Medulla oblongata (tissue), 1 donor: ENCODE data around the gene CENPB.

Experiments
- DNase-seq: peaks from one replicate; pipeline ENCODE4 v3.0.0-alpha.2; 2015; ENCODE audit errors: extremely low spot score

CENPB gene

DNA sequence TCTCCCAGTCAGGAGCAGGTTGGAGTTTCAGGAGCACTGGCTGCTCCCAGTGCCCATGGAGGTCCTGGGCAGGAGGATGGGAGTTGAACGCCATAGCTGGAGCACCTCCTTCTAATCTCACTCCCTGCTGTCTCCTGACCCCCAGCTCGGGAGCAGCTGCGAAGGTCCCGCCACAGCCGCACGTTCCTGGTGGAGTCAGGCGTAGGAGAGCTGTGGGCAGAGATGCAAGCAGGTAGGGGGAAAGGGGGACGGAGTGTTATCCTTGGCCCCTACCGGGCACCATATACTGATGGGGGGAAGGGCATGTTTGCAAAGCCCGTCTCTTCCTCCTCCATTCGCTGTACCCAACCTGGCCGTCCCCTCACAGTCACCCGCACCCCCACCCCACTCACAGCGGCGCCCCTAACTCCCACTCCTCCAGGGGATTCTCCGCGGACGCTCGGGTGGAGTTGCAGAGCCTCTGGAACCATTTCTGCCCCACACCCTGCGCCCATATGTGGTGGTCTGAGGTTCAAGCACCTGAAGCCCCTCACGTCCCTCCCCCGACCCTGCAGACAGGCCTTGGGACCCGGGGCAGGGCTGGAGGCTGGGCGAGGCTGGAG lies 37.4 kb downstream of the CENPB start:
- DNase-seq = no peak

DNA sequence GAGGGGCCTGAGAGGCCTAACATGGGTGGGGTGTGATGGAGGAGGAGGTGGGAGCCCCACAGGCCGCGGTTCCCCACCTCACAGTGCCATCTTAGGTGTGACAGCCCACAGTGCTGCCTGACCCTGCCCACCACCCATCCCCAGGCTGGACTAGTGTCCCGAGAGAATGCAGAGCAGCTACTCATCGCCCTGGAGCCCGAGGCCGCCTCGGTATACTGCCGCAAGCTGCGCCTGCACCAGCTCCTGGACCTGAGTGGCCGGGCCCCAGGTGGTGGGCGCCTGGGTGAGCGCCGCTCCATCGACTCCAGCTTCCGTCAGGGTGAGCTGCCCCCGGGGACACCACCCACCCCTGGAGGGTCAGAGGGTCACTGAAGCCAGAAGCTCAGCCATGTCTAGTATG lies 38.5 kb downstream of the CENPB start:
- no peak for DNase-seq

DNA sequence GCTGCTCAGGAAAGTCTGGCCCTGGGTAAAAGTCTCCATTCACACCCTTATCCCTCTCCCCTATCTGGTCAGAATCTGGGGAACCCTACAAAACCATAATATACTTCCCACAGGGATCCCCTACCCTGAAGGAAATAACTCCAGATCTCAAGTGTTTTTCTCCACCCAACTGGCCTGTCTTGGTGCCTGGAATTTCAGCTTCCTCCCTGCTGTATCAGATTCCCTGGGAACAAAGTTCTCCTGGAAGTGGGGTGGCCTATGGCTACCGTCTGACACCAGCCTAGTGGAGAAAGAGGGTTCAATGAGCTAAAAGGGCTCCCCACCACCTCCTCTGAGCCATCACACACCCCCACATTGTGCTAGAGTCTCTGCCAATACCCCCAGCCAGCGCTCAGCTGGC lies 39.1 kb downstream of the CENPB start:
- no peak for DNase-seq

DNA sequence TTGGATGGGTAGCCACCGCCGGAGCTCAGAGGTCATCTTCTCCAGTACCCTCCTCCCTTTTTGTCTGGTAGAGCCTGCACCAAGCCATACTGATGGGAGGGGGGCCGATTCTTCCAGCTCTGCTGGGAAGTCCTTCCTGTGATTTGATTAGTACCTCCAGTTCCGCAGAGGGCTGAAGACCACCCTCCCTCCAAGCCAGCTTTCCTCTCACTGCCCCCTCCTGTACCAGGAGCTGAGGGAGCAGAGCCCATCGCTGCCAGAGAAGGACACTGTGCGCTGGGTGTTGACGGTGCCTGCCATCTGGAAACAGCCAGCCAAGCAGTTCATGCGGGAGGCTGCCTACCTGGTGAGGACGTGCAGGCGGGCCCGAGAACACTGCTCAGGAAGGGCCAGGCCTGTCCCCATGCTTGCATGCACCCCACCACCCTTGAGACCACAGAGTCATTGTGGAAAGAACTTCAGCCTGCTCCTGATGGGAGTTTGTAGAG lies 40.8 kb downstream of the CENPB start:
- DNase-seq = no peak

DNA sequence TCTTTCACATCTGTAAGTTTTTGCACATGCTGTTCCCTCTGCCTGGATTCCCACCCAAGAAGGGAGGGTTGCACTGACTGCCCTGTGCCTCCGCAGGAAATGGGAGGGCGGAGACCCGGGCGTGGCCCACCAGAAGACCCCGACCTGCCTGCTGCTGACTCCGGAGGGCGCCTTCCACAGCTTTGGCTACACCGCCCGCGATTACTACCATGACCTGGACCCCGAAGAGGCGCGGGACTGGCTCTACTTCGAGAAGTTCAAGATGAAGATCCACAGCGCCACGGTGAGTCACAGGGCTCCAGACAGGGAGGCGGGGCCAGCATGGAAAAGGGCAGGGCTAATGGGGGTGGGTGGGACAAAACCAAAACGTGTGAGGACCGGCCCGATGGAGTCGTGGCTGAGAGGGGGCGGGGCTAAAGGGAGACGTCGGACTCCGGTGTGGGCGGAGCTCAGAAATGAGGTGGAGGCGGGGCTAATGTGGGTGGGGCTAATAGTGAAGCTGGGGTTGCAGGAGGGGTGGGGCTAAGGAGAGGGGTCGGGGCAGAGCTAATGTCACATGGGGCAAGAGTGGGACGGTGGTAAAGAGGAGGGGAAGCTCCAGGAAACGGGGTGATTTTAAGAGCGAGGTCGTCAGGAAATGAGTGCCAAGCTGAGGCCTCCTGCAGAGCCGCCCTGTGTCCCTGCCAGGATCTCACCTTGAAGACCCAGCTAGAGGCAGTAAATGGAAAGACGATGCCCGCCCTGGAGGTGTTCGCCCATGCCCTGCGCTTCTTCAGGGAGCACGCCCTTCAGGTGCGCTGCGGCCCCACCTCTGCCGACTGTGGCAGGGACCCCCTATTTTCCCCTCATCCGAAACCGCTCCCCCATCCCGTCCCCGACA lies 41.5 kb downstream of the CENPB start:
- no peak for DNase-seq

DNA sequence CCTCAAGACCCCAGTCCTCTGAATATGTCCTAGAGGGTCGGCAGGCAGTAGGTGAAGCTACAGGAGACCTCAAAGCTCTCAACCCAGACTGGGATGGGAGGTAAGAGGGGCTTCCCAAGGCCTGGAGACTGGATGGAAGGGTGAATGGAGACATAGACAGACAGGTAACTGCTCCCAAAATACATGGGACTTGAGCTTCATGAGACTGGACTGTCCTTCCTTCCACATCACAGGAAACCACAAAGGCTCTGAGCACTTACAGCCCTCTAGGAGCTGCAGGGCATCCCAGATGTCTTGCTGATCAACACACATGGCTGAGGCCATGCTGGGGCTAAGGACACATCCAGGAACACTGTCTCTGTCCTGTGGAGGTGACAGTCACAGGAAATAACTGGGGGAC lies 42.5 kb downstream of the CENPB start:
- no peak for DNase-seq

DNA sequence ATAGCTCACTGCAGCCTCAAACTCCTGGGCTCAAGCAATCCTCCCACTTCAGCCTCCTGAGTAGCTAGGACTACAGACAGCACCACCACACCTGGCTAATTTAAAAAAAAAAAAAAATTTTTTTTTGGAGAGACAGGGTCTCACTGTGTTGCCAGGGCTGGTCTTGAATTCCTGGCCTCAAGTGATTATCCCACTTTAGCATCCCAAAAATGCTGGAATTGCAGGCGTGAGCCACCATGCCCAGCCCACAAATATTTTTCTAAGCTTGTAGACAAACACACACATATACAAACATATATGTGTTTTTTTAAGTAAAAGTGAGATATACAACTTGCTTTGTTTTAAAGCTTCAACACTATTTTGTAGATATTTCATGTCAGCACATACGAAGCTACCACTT lies 43.3 kb downstream of the CENPB start:
- no peak for DNase-seq

DNA sequence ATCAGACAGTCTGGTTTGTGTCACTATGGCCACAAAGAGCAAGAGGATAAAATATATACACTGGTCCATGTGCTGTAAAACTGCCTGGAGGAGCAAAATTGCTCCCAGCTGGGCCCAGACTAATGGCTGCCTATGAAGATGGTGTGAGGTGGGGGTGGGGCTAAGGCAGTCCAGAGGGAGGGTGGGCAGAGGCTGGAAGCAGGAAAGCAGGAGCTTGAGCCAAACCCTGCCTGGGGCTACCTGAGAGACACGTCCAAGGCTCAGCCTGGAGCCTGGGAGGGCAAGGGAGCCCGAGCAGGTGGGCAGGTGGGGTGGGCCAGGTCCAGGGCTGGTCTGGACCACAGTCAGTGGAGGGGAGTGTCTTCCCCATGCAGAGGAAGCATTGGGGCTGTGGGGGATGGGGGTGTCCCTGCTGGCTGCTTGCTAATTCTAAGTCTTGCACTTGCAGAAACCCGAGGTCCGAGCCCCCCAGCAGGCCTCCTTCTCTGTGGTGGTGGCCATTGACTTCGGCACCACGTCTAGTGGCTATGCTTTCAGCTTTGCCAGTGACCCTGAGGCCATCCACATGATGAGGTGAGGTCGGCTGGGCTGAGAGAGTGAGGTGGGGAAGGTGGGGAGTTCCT lies 44.6 kb downstream of the CENPB start:
- DNase-seq = no peak

DNA sequence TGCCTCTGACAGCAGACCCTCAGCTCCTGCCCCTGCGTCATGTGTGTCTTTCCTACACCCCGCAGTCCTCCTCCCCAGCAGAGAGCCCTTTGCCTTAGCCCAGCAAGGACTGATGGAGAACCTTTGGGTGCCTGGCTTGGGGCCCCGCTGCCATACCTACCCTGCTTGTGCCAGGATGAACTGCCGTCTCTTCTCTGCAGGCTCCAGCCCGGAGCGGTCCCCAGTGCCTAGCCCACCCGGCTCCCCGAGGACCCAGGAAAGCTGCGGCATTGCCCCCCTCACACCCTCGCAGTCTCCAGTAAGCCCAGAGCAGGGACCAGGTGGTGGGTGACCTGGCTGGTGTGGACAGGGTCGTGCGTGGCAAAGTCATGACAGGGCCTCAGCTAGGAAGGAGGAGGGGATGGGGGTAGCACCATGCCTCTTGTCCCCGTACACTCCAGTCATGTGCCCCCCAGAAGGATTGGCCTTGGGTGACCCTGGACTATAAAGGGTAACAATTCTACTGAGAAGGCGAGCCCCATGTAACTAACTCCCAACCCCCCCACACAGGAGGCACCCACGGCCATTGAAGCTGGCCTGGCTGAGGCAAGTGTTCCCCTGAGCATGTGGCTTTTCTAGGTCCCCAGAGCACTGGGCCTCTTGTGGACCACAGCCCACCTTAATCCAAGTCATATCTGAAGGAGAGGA lies 45.8 kb downstream of the CENPB start:
- DNase-seq = no peak

DNA sequence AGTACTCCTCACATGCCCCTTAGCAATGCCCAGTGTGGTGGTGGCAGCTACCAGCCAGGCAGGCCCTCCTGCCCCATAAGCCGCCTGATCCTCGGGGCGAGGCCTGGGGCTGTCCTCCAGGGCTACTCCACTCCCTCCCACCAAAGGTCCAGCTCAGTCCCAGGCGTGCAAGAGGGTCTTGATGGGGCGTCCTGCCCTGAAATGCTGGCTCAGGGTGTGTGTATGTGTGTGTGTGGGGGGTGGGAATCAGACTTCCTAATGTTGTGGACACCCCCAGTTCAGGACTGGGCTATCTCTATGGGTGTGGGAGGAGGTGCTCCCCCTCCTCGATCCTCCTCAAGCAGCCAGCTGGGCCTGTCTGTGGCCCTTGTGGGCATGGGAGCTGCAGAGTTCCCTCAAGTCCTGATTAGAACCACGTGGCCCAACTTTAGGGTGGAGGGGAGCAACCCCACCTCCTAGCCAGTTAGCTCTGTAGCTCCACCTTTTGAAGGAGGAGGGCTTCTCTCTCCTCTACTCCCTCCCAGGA lies 46.6 kb downstream of the CENPB start:
- no peak for DNase-seq

DNA sequence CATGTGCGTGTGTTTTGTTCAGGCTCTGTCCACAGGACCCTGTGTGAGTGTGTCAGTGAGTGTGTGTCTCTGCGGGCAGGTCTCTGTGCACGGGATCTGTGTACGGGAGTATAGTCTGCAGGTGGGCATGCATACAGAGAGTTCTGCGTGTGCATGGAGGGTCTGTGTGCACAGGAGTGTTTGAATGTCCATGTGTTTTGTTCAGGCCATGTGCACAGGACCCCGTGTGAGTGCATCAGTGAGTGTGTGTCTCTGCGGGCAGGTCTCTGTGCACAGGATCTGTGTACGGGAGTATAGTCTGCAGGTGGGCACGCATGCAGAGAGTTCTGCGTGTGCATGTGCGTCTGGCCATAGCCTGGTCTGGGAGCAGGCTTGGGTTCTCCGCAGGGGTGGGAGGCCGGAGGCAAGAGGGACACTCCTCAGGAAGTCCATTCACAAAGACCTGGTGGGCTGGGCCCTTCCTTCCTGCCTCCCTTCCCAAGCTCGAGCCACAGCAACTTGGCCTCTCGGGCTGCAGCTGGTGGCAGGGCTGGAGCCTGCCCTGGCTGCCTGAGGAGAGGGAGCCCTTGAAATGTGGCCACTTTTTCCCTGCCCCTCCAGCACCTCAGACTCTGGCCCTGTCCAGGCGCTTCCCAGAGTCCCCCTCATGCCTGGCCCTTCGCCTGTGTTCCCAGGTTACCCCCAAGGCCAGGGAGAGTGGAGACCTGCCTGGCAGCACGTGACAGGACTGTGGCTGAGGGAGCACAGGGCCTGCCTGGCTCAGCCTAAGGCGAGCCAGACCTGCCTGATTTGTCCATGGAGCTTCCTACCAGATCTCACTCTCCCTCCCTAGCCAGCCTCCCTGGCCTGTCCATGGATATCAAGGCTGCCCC lies 47.2 kb downstream of the CENPB start:
- DNase-seq = no peak

DNA sequence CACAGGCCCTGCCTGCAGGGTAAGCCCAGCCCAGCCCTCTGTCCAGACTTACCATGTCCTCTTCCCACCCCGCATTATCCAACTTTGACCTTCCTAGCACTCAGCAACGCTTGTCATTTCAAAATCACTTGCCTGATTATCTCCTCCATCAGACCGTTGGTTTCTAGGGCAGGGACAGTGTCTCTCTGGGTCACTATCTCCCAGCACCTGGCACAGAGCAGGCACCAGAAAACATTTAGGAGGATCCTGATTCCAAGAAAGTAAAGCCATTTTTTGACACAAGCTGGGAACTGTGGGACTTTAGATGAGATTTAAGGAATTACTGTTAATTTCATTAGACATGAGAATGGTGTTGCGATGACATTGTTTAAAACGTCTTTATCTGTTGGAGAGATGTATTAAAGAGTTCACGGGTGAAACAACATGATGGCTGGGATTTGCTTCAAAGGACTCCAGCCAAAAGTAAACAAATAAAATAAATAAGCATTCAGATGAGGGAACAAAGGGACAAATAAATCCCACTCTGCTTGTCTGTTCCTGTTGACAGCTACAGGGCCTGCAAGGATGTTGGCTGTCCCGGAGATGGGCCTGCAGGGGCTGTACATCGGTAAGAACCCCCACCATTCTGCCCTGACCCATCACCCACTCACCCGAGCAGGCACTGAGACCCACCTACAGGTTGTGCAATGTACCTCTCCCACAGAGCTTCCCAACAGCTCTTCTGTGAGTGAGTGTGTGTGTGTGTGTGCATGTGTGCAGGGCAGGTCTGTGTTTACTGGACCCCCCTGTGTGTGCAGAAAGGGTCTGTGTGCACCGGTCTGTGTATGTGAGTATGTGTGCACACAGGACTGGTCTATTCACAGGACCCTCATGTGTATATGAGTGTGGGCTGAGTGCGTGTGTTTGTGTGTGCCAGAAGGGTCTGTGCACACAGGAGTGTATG lies 48.2 kb downstream of the CENPB start:
- no peak for DNase-seq

DNA sequence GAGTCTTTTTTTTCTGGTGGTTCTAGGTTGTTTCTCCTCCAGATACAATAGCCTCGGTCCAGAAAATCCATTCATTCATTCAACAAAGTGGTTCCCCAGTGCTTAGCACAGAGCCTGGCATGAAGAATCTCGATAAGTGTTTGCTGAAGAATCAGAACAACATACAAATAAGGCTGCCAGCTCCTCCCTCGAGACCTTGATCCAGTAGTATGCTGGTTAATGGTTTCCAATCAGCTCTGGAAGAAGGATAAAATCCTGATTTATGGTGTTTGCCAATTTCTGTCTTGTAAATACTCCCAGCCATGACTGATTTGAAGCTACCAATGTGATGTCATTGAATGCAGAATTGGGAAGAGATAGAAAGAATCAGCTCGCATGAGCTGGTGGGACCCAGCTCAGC lies 50.8 kb downstream of the CENPB start:
- DNase-seq = no peak

DNA sequence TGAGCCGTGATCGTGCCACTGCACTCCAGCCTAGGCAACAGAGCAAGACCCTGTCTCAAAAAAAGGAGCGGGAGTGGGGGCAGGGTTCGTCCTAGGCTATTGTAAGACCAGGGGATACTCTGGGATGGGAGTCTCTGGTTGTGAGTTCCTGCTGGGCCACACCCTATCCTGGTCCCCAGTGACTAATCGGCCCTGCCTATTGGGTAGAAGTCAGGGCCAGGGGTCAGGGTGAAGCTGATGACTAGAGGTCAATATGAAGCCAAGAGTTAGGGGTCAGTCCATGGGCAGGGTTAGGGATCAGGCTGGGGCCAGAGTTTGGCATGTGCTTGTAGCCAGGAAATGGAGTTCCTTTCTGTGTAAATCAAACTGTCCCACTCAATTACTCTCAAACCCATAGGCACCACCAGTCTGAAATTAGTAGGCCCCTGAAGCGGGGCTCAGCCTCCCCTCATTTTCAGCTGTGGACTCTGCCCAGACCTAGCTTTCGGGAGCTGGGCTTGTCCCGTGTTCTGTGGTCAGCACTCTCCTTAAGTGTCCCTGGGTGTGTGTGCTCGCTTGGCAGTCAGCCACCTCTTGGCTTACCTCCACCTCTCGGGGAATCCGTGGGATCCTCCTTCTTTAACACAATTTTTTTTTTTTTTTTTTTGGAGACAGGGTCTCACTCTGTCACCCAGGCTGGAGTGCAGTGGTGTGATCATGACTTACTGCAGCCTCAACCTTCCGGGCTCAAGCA lies 52.3 kb downstream of the CENPB start:
- no peak for DNase-seq
